H9 (cell line): ENCODE data around the gene OR2G3. TPM values are rescaled to one million over a fixed set of nuclear protein-coding genes. Genes with fewer than 3 reads are reported as not detected.

Source experiments
- DNase-seq: peaks from one replicate; pipeline ENCODE4 v3.0.0-alpha.2; 2017
- H2AFZ ChIP-seq: one replicate; pipeline ENCODE4 v1.6.1; 2013; ENCODE audit warnings: mild to moderate bottlenecking, low read length, control low read depth, moderate library complexity
- H2AK5ac ChIP-seq: 2 replicates; pipeline ENCODE4 v1.6.1; 2013; ENCODE audit warnings: low read length, control low read depth, mixed read lengths; ENCODE audit not compliant: insufficient read length
- H2BK120ac ChIP-seq: one replicate; pipeline ENCODE4 v1.6.1; 2013; ENCODE audit warnings: low read depth, mild to moderate bottlenecking, low read length, control low read depth, inconsistent platforms; ENCODE audit not compliant: poor library complexity, severe bottlenecking
- H2BK12ac ChIP-seq: 2 replicates; pipeline ENCODE4 v1.6.1; 2013; ENCODE audit warnings: low read length, control low read depth, mixed read lengths, low read depth; ENCODE audit not compliant: insufficient read length
- H2BK15ac ChIP-seq: 2 replicates; pipeline ENCODE4 v1.6.1; 2013; ENCODE audit warnings: low read depth, low read length, control low read depth
- H2BK20ac ChIP-seq: one replicate; pipeline ENCODE4 v1.6.1; 2013; ENCODE audit warnings: low read depth, mild to moderate bottlenecking, low read length, control low read depth, inconsistent platforms; ENCODE audit not compliant: poor library complexity, severe bottlenecking
- H2BK5ac ChIP-seq: 2 replicates; pipeline ENCODE4 v1.6.1; 2013; ENCODE audit warnings: low read length, control low read depth, mixed read lengths; ENCODE audit not compliant: insufficient read length
- H3K14ac ChIP-seq: 2 replicates; pipeline ENCODE4 v1.6.1; 2013; ENCODE audit warnings: low read length, control low read depth; ENCODE audit not compliant: insufficient read depth
- H3K18ac ChIP-seq: 2 replicates; pipeline ENCODE4 v1.6.1; 2013; ENCODE audit warnings: low read depth, mild to moderate bottlenecking, mixed read lengths, low read length, control low read depth; ENCODE audit not compliant: insufficient read length
- H3K23ac ChIP-seq: 2 replicates; pipeline ENCODE4 v1.6.1; 2013; ENCODE audit warnings: low read length, control low read depth, mixed read lengths, low read depth; ENCODE audit not compliant: insufficient read length
- H3K23me2 ChIP-seq: 2 replicates; pipeline ENCODE4 v1.6.1; 2013; ENCODE audit warnings: low read depth, mild to moderate bottlenecking, mixed read lengths, low read length, control low read depth; ENCODE audit not compliant: insufficient read length, poor library complexity, severe bottlenecking
- H3K27ac ChIP-seq: 2 replicates; pipeline ENCODE4 v1.5.1; 2013; ENCODE audit warnings: low read length, control low read depth, mixed read lengths, low read depth; ENCODE audit not compliant: insufficient read length
- H3K27me3 ChIP-seq: 2 replicates; pipeline ENCODE4 v1.6.1; 2013; ENCODE audit warnings: low read length, control low read depth, inconsistent platforms; ENCODE audit not compliant: insufficient read depth
- H3K4ac ChIP-seq: 2 replicates; pipeline ENCODE4 v1.6.1; 2013; ENCODE audit warnings: low read depth, mild to moderate bottlenecking, control low read depth, inconsistent platforms, low read length, moderate library complexity
- H3K4me1 ChIP-seq: 2 replicates; pipeline ENCODE4 v1.6.1; 2013; ENCODE audit warnings: low read length, control low read depth, inconsistent platforms; ENCODE audit not compliant: insufficient read depth
- H3K4me2 ChIP-seq: 2 replicates; pipeline ENCODE4 v1.6.1; 2013; ENCODE audit warnings: low read length, control low read depth, mixed read lengths; ENCODE audit not compliant: insufficient read length, insufficient read depth
- H3K56ac ChIP-seq: 2 replicates; pipeline ENCODE4 v1.6.1; 2013; ENCODE audit warnings: low read depth, mild to moderate bottlenecking, mixed read lengths, low read length, control low read depth; ENCODE audit not compliant: insufficient read length
- H3K79me1 ChIP-seq: 2 replicates; pipeline ENCODE4 v1.6.1; 2013; ENCODE audit warnings: low read depth, mild to moderate bottlenecking, moderate library complexity, low read length, control low read depth, inconsistent platforms; ENCODE audit not compliant: insufficient read depth, poor library complexity, severe bottlenecking
- H3K79me2 ChIP-seq: 2 replicates; pipeline ENCODE4 v1.6.1; 2013; ENCODE audit warnings: low read length, control low read depth, inconsistent platforms; ENCODE audit not compliant: insufficient read depth
- H3K9ac ChIP-seq: 2 replicates; pipeline ENCODE4 v1.6.1; 2013; ENCODE audit warnings: low read length, control low read depth, mixed read lengths; ENCODE audit not compliant: insufficient read length; ENCODE audit errors: extremely low read depth
- H3K9me3 ChIP-seq: one replicate; pipeline ENCODE4 v1.6.1; 2013; ENCODE audit warnings: low read depth, low read length, inconsistent platforms; ENCODE audit not compliant: control insufficient read depth
- H3T11ph ChIP-seq: one replicate; pipeline ENCODE4 v1.6.1; 2013; ENCODE audit warnings: mild to moderate bottlenecking, low read length, control low read depth, inconsistent platforms
- H4K20me1 ChIP-seq: one replicate; pipeline ENCODE4 v1.6.1; 2013; ENCODE audit not compliant: control insufficient read depth, insufficient read length, insufficient read depth
- H4K5ac ChIP-seq: 2 replicates; pipeline ENCODE4 v1.6.1; 2013; ENCODE audit warnings: low read depth, mild to moderate bottlenecking, mixed read lengths, low read length, control low read depth; ENCODE audit not compliant: insufficient read length
- H4K8ac ChIP-seq: replicated peaks from 2 replicates; pipeline ENCODE4 v1.6.1; 2013; ENCODE audit warnings: low read length, control low read depth, mixed read lengths, low read depth; ENCODE audit not compliant: insufficient read length
- H4K91ac ChIP-seq: 2 replicates; pipeline ENCODE4 v1.6.1; 2013; ENCODE audit warnings: low read depth, mild to moderate bottlenecking, moderate library complexity, mixed read lengths, low read length, control low read depth; ENCODE audit not compliant: insufficient read length
- H3K27ac Mint-ChIP-seq, 3 experiments: 2 replicates in 2 of 3; 3 replicates in 1 of 3; pipeline ENCODE4 v1.8.0; 2020 to 2021; ENCODE audit warnings: mixed read lengths in 3 of 3, mild to moderate bottlenecking in 1 of 3, moderate library complexity in 1 of 3
- H3K27me3 Mint-ChIP-seq: 2 replicates; pipeline ENCODE4 v1.8.0; 2021; ENCODE audit warnings: low read depth, mild to moderate bottlenecking, moderate library complexity, mixed read lengths
- H3K36me3 Mint-ChIP-seq, 3 experiments: 2 replicates in 2 of 3; 3 replicates in 1 of 3; pipeline ENCODE4 v1.8.0; 2020 to 2021; ENCODE audit warnings: low read depth in 3 of 3, mixed read lengths in 3 of 3; ENCODE audit not compliant: insufficient read depth in 1 of 3
- H3K4me1 Mint-ChIP-seq, 2 experiments: 2 replicates each; pipeline ENCODE4 v1.8.0; 2020; ENCODE audit warnings: mixed read lengths in 2 of 2
- H3K4me3 Mint-ChIP-seq, 2 experiments: 2 replicates in 1 of 2; 3 replicates in 1 of 2; pipeline ENCODE4 v1.8.0; 2020 to 2021; ENCODE audit warnings: mild to moderate bottlenecking in 2 of 2, mixed read lengths in 2 of 2, moderate library complexity in 1 of 2
- H3K9me3 Mint-ChIP-seq, 2 experiments: 2 replicates in 1 of 2; 3 replicates in 1 of 2; pipeline ENCODE4 v1.8.0; 2020; ENCODE audit warnings: mild to moderate bottlenecking in 2 of 2, mixed read lengths in 2 of 2, moderate library complexity in 1 of 2
- CTCF ChIP-seq: fragments of 200-600 bp; sonication (generic); conservative IDR thresholded peaks from 3 replicates; pipeline ENCODE4 v1.8.0; 2021; ENCODE audit warnings: antibody characterized with exemption, mild to moderate bottlenecking
- WGBS: extraction: QIAGEN DNeasy Blood & Tissue Kit; methylation state at CpG from one replicate; pipeline ENCODE4 v1.1.7; 2013; ENCODE audit warnings: missing lambda C conversion rate, low lambda C conversion rate, mixed read lengths; ENCODE audit not compliant: insufficient read length; ENCODE audit errors: extremely low coverage; 5-methylcytosine and 5-hydroxymethylcytosine counted together
- total RNA-seq: library from RNA; stranded (reverse); gene quantifications from 2 replicates; pipeline ENCODE4 v1.2.1, GENCODE V29; 2021

The OR2G3 gene
- total RNA-seq, 1 experiment from 2014 or later: not detected

- Histone ChIP-seq H3K23ac (no peak overlapping the region), H3T11ph (no peak overlapping the region), H3K27ac (no peak overlapping the region), H3K4ac (no peak overlapping the region), H4K20me1 (no peaks in the 10 kb centered on the region), H2BK15ac (no peak overlapping the region), H2BK120ac (no peak overlapping the region), H4K8ac (no peak overlapping the region), H2BK5ac (no peak overlapping the region), H3K56ac (no peak overlapping the region), H3K18ac (no peak overlapping the region), H3K9me3 (no peaks in the 10 kb centered on the region), H3K23me2 (no peaks in the 10 kb centered on the region), H3K9ac (no peak overlapping the region), H3K14ac (no peak overlapping the region), H4K91ac (no peak overlapping the region), H2BK12ac (no peak overlapping the region), H2AFZ (no peak overlapping the region), H3K79me1 (no peaks in the 10 kb centered on the region), H3K79me2 (no peaks in the 10 kb centered on the region), H2AK5ac (no peak overlapping the region), H2BK20ac (no peak overlapping the region), H3K4me2 (no peak overlapping the region), H3K4me1 (peaks cover 5% of the 10 kb centered on the region; the same call in 1 of the 2 replicates), H3K27me3 (no peaks in the 10 kb centered on the region), H4K5ac (no peak overlapping the region)
- peaks cover 0 to 4% (median 0%) of the 10 kb centered on the region in 3 experiments; a peak in 3 of 7 replicates for H3K36me3 Mint-ChIP-seq
- no CpG with 5 or more reads among the region's 4 CpGs for WGBS
- peaks cover 0 to 9% of the 10 kb centered on the region in 2 experiments; a peak in 4 of 5 replicates for H3K9me3 Mint-ChIP-seq
- peaks cover 41% of the 10 kb centered on the region for H3K27me3 Mint-ChIP-seq
- no peak for TF ChIP-seq CTCF
- no peak for DNase-seq
- peaks cover 13 to 23% of the 10 kb centered on the region in 2 experiments for H3K4me1 Mint-ChIP-seq
- no peak overlapping the region for H3K27ac Mint-ChIP-seq
- no peak overlapping the region for H3K4me3 Mint-ChIP-seq
These were observed 32.6 kb downstream of the OR2G3 start for GRCh38 chr1:247638011-247638410.
